ENCODE results near the gene PRTG. TPM values are rescaled to one million over a fixed set of nuclear protein-coding genes. Genes with fewer than 3 reads are reported as not detected.
"Not testable (repeated sequence)": the region's sequence is repeated elsewhere in the genome, so short reads cannot be mapped to it uniquely, and the experiment has no call there.

PRTG gene
- total RNA-seq, 4 donors from 2014 or later, result 40.3 to 146 (median 89.0) TPM

DNA sequence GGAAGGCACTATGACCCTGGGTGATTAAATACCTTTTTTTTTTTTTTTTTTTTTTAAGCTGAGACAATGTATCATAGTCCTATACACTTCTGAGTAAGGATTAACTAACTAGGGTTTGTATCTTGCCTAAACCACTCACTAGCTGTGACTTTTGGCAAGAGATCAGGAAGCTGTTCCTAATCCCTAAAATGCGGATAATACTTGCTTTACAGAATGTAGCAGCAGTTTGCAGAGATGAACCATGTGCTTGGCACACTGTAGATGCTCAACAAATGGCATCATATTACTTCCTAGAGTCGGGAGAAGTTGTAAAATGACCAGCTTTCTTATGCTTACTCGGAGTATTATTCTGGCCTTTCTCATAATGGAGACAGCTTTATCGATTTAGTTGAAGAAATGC, 129.2 kb downstream of the PRTG start:
- WGBS, 2 donors, result 90 to 93% methylated on average over 4 of the region's 4 CpGs
- Histone ChIP-seq H3K36me3 (no peaks in the 10 kb centered on the region), H3K9me3 (no peaks in the 10 kb centered on the region), H3K27me3 (no peaks in the 10 kb centered on the region), H3K4me1 (peaks cover 12 to 15% of the 10 kb centered on the region in 2 donors), H3K4me3 (replicated peaks in 1 of 3) (no peak overlapping the region), H3K27ac (no peak overlapping the region)
- intact Hi-C loops (cut with DNase I), result no loop called here
- no peak for DNase-seq
- TF ChIP-seq, protein P1, sequence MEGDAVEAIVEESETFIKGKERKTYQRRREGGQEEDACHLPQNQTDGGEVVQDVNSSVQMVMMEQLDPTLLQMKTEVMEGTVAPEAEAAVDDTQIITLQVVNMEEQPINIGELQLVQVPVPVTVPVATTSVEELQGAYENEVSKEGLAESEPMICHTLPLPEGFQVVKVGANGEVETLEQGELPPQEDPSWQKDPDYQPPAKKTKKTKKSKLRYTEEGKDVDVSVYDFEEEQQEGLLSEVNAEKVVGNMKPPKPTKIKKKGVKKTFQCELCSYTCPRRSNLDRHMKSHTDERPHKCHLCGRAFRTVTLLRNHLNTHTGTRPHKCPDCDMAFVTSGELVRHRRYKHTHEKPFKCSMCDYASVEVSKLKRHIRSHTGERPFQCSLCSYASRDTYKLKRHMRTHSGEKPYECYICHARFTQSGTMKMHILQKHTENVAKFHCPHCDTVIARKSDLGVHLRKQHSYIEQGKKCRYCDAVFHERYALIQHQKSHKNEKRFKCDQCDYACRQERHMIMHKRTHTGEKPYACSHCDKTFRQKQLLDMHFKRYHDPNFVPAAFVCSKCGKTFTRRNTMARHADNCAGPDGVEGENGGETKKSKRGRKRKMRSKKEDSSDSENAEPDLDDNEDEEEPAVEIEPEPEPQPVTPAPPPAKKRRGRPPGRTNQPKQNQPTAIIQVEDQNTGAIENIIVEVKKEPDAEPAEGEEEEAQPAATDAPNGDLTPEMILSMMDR (IDR thresholded peaks at IDR 0.05), result no peak
- TF ChIP-seq POLR2A (IDR thresholded peaks at IDR 0.05), result no peak

DNA sequence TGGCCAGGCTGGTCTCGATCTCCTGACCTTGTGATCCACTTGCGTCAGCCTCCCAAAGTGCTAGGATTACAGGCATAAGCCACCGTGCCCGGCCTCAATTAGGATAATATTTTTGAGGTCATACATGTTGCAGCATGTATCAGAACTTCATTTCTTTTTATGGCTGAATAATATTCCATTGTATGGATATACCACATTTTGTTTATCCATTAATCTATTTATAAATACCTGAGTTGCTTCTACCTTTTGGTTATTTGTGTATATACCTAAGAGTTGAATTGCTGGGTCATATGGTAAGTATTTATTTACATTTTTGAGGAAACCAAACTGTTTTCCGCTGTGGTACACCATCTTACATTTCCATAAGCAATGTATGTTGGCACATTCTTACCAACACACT, 136.7 kb downstream of the PRTG start:
- no peaks in the 10 kb centered on the region for H3K4me1 ChIP-seq
- WGBS, 2 donors, result 94 to 96% methylated on average over 5 of the region's 5 CpGs
- H3K9me3 ChIP-seq, result no peaks in the 10 kb centered on the region
- no peak for DNase-seq
- H3K27me3 ChIP-seq, result no peaks in the 10 kb centered on the region
- no peak overlapping the region for H3K4me3 ChIP-seq (replicated peaks in 1 of 3)
- intact Hi-C loops (cut with DNase I), result no loop called here
- TF ChIP-seq, protein P1 (IDR thresholded peaks at IDR 0.05), result no peak
- TF ChIP-seq POLR2A (IDR thresholded peaks at IDR 0.05), result no peak
- no peak overlapping the region for H3K27ac ChIP-seq
- no peaks in the 10 kb centered on the region for H3K36me3 ChIP-seq

- no peaks in the 10 kb centered on the region for H3K9me3 ChIP-seq
- TF ChIP-seq, protein P1 (IDR thresholded peaks at IDR 0.05), result no peak
- TF ChIP-seq POLR2A (IDR thresholded peaks at IDR 0.05), result no peak
- no peak overlapping the region for H3K4me3 ChIP-seq (replicated peaks in 1 of 3)
- intact Hi-C loops (cut with DNase I), result no loop called here
- no peaks in the 10 kb centered on the region for H3K36me3 ChIP-seq
- H3K4me1 ChIP-seq, result no peaks in the 10 kb centered on the region
- no peak for DNase-seq
- 90% methylated on average over 5 of the region's 5 CpGs for WGBS, 2 donors
- H3K27ac ChIP-seq, result no peak overlapping the region
- no peaks in the 10 kb centered on the region for H3K27me3 ChIP-seq
Measured at GRCh38 chr15:55601374-55601773, 141.6 kb downstream of the PRTG start.

- Histone ChIP-seq H3K9me3 (no peaks in the 10 kb centered on the region), H3K36me3 (no peaks in the 10 kb centered on the region), H3K4me1 (no peaks in the 10 kb centered on the region), H3K27ac (no peak overlapping the region), H3K4me3 (replicated peaks in 1 of 3) (no peak overlapping the region), H3K27me3 (no peaks in the 10 kb centered on the region)
- DNase-seq, result no peak
- WGBS, 2 donors, result 92 to 97% methylated on average over 3 of the region's 3 CpGs
- intact Hi-C loops (cut with DNase I), result no loop called here
- TF ChIP-seq, protein P1 (IDR thresholded peaks at IDR 0.05), result no peak
- TF ChIP-seq POLR2A (IDR thresholded peaks at IDR 0.05), result no peak
Measured at GRCh38 chr15:55599439-55599838, 143.5 kb downstream of the PRTG start.

- DNase-seq; H3K9me3 ChIP-seq; H3K27me3 ChIP-seq; H3K4me1 ChIP-seq; H3K36me3 ChIP-seq; intact Hi-C loops (cut with DNase I); H3K4me3 ChIP-seq (replicated peaks in 1 of 3); H3K27ac ChIP-seq: not testable (repeated sequence)
- 100% methylated on average over 1 of the region's 1 CpG for WGBS, 2 donors
Measured at GRCh38 chr15:55593019-55593418, 149.9 kb downstream of the PRTG start.

DNA sequence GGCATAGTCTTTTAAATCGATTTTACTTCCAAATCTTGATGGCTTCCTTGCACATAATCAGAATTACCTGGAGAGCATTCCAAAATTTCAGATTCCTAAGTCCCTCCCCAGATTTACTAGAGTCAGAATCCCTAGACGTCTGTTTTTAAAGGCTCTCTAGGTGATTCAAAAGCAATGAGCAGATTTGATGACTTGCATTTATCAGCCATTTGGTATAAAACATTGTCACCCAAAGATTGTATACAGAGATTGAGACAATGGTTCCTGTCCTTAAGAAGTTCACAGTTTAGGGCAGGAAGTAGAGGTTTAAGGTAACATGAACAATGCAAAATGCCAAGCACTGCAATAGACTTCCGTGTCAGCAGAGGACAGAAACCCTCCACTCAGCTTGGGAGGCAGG, 152.2 kb downstream of the PRTG start:
- H3K4me1 ChIP-seq, result peaks cover 10 to 11% of the 10 kb centered on the region in 2 donors
- TF ChIP-seq, protein P1 (IDR thresholded peaks at IDR 0.05), result no peak
- no peak for TF ChIP-seq POLR2A (IDR thresholded peaks at IDR 0.05)
- no peaks in the 10 kb centered on the region for H3K27me3 ChIP-seq
- 83 to 88% methylated on average over 3 of the region's 3 CpGs for WGBS, 2 donors
- no peaks in the 10 kb centered on the region for H3K36me3 ChIP-seq
- H3K4me3 ChIP-seq (replicated peaks in 1 of 3), result no peak overlapping the region
- no peak overlapping the region for H3K27ac ChIP-seq
- intact Hi-C loops (cut with DNase I), result no loop called here
- DNase-seq, result no peak
- H3K9me3 ChIP-seq, result no peaks in the 10 kb centered on the region
